CD14-positive monocyte (primary cell): ENCODE results near the gene DGCR6L. TPM values are rescaled to one million over a fixed set of nuclear protein-coding genes. Genes with fewer than 3 reads are reported as not detected.

Source experiments
- DNase-seq, 3 donors: peaks; one replicate each; pipeline ENCODE4 v3.0.0-alpha.2; 2011 to 2022
- H2AFZ ChIP-seq: 2 replicates; pipeline ENCODE4 v1.6.0; 2012; ENCODE audit warnings: mild to moderate bottlenecking, low read depth, low read length, inconsistent platforms; ENCODE audit not compliant: insufficient read depth, poor library complexity, severe bottlenecking
- H3K27ac ChIP-seq, 2 donors: 1 replicate in 1 of 2; 2 replicates in 1 of 2; pipeline ENCODE4 v1.5.1; 2012 to 2013; ENCODE audit warnings: low read length in 2 of 2, control low read depth in 1 of 2, inconsistent platforms in 1 of 2, low read depth in 1 of 2, mild to moderate bottlenecking in 1 of 2
- H3K27me3 ChIP-seq, 2 donors: one replicate each; pipeline versions ENCODE4 v1.6.0 to v1.6.1; 2011 to 2013; ENCODE audit warnings: low read length in 2 of 2; ENCODE audit not compliant: control insufficient read depth in 2 of 2, insufficient read depth in 2 of 2
- H3K36me3 ChIP-seq, 2 donors: replicated peaks in 1 of 2; 1 replicate in 1 of 2; 2 replicates in 1 of 2; pipeline versions ENCODE4 v1.5.1 to v1.6.1; 2012 to 2013; ENCODE audit warnings: low read length in 2 of 2, control low read depth in 1 of 2, inconsistent platforms in 1 of 2, mild to moderate bottlenecking in 1 of 2; ENCODE audit not compliant: insufficient read depth in 2 of 2, control insufficient read depth in 1 of 2
- H3K4me1 ChIP-seq, 2 donors: 1 replicate in 1 of 2; 2 replicates in 1 of 2; pipeline versions ENCODE4 v1.5.1 to v1.6.1; 2012 to 2013; ENCODE audit warnings: low read length in 2 of 2, control low read depth in 1 of 2, inconsistent platforms in 1 of 2, mild to moderate bottlenecking in 1 of 2, moderate library complexity in 1 of 2; ENCODE audit not compliant: insufficient read depth in 2 of 2, control insufficient read depth in 1 of 2
- H3K4me2 ChIP-seq: replicated peaks from 2 replicates; pipeline ENCODE3; 2012; ENCODE audit warnings: low read length, moderate library complexity, mild to moderate bottlenecking; ENCODE audit not compliant: poor library complexity, severe bottlenecking; ENCODE audit errors: extremely low read depth
- H3K4me3 ChIP-seq, 3 experiments: fragments of 200-600 bp in 1 of 3; sonication (generic) in 1 of 3; replicated peaks in 1 of 3; 1 replicate in 2 of 3; 2 replicates in 1 of 3; pipeline ENCODE4 v1.5.1; 2011 to 2013; ENCODE audit warnings: low read length in 3 of 3, mild to moderate bottlenecking in 3 of 3, control low read depth in 2 of 3, low read depth in 2 of 3, inconsistent platforms in 1 of 3, moderate library complexity in 1 of 3
- H3K79me2 ChIP-seq: 2 replicates; pipeline ENCODE4 v1.6.0; 2012; ENCODE audit warnings: mild to moderate bottlenecking, control low read depth, inconsistent platforms, low read length, moderate library complexity; ENCODE audit not compliant: insufficient read depth
- H3K9ac ChIP-seq: 2 replicates; pipeline ENCODE4 v1.6.0; 2017; ENCODE audit warnings: low read length, mild to moderate bottlenecking; ENCODE audit not compliant: insufficient read depth, poor library complexity, severe bottlenecking
- H3K9me3 ChIP-seq, 2 donors: replicated peaks in 1 of 2; 1 replicate in 1 of 2; 2 replicates in 1 of 2; pipeline versions ENCODE4 v1.5.1 to v1.6.1; 2012 to 2013; ENCODE audit warnings: low read length in 2 of 2, control low read depth in 1 of 2; ENCODE audit not compliant: control insufficient read depth in 1 of 2, insufficient read depth in 1 of 2
- H4K20me1 ChIP-seq: 2 replicates; pipeline ENCODE4 v1.6.0; 2012; ENCODE audit warnings: mild to moderate bottlenecking, low read length, control low read depth, moderate library complexity; ENCODE audit not compliant: insufficient read depth
- H3K27ac Mint-ChIP-seq, 7 donors: one replicate each; pipeline ENCODE4 v1.8.0; 2020; ENCODE audit warnings: mild to moderate bottlenecking in 7 of 7, mixed read lengths in 7 of 7, moderate library complexity in 6 of 7, inconsistent platforms in 2 of 7
- H3K27me3 Mint-ChIP-seq, 3 donors: one replicate each; pipeline ENCODE4 v1.8.0; 2021 to 2022; ENCODE audit warnings: low read depth in 3 of 3, mild to moderate bottlenecking in 3 of 3, mixed read lengths in 3 of 3, moderate library complexity in 3 of 3, inconsistent platforms in 1 of 3
- H3K36me3 Mint-ChIP-seq, 2 donors: one replicate each; pipeline ENCODE4 v1.8.0; 2020; ENCODE audit warnings: mixed read lengths in 2 of 2, inconsistent platforms in 1 of 2, mild to moderate bottlenecking in 1 of 2
- H3K4me1 Mint-ChIP-seq: one replicate; pipeline ENCODE4 v1.8.0; 2020; ENCODE audit warnings: mild to moderate bottlenecking, mixed read lengths
- H3K4me3 Mint-ChIP-seq, 2 donors: one replicate each; pipeline ENCODE4 v1.8.0; 2020; ENCODE audit warnings: mild to moderate bottlenecking in 2 of 2, mixed read lengths in 2 of 2, moderate library complexity in 1 of 2
- H3K9me3 Mint-ChIP-seq, 7 donors: one replicate each; pipeline ENCODE4 v1.8.0; 2020 to 2022; ENCODE audit warnings: mixed read lengths in 7 of 7, mild to moderate bottlenecking in 6 of 7, moderate library complexity in 6 of 7, inconsistent platforms in 2 of 7
- CTCF ChIP-seq: fragments of 200-600 bp; IDR thresholded peaks from one replicate; pipeline ENCODE4 v1.8.0; 2022; ENCODE audit warnings: antibody characterized with exemption, mild to moderate bottlenecking
- WGBS: methylation state at CpG from one replicate; pipeline ENCODE4 v1.1.5; 2013; ENCODE audit warnings: missing lambda C conversion rate; ENCODE audit not compliant: insufficient coverage; 5-methylcytosine and 5-hydroxymethylcytosine counted together
- intact Hi-C, 2 donors: fragments of 100-400 bp; cut with micrococcal nuclease; formaldehyde crosslinking; loops; one replicate each; pipeline versions ENCODE4 v1.15.0 to v1.15.1; 2023
- polyA plus RNA-seq, 3 donors: library from polyadenylated mRNA; depleted of rRNA in 1 of 3; unstranded in 2 of 3; stranded (reverse) in 1 of 3; fragments of 300-500 nt in 2 of 3; fragments of >200 nt in 1 of 3; fragmentation: Illumina TruSeq in 2 of 3; gene quantifications; 1 replicate in 2 of 3; 2 replicates in 1 of 3; pipeline ENCODE4 v1.2.3, GENCODE V29; 2012 to 2021

The DGCR6L gene
- polyA plus RNA-seq, 3 donors = 33.0 to 62.8 (median 56.3) TPM

- Histone ChIP-seq H4K20me1 (no peaks in the 10 kb centered on the region), H3K4me3 (no peak overlapping the region), H3K79me2 (no peaks in the 10 kb centered on the region), H3K9ac (no peak overlapping the region), H3K4me1 (no peaks in the 10 kb centered on the region), H3K27me3 (no peaks in the 10 kb centered on the region), H3K4me2 (no peak overlapping the region), H3K36me3 (no peaks in the 10 kb centered on the region), H3K9me3 (no peaks in the 10 kb centered on the region), H3K27ac (no peak overlapping the region), H2AFZ (no peak overlapping the region)
- DNase-seq = no peak
- Mint-ChIP-seq H3K9me3 (no peaks in the 10 kb centered on the region), H3K27ac (no peak overlapping the region), H3K36me3 (no peaks in the 10 kb centered on the region), H3K27me3 (peaks cover 0 to 2% (median 0%) of the 10 kb centered on the region in 3 donors), H3K4me3 (no peak overlapping the region), H3K4me1 (peaks cover 2% of the 10 kb centered on the region)
- no peak for TF ChIP-seq CTCF
- WGBS = 93% methylated on average over 12 of the region's 13 CpGs
- intact Hi-C loops = loop anchor here (2.0 to 10.0 kb wide), 2 partner anchors 128 to 310 kb away; no protein-coding TSS in a partner anchor
These were observed 35.3 kb downstream of the DGCR6L start for GRCh38 chr22:20284471-20285086.

- Histone ChIP-seq H3K27me3 (no peaks in the 10 kb centered on the region), H3K79me2 (no peaks in the 10 kb centered on the region), H3K4me3 (no peak overlapping the region), H3K9me3 (no peaks in the 10 kb centered on the region), H3K9ac (no peak overlapping the region), H2AFZ (no peak overlapping the region), H3K27ac (no peak overlapping the region), H3K4me1 (no peaks in the 10 kb centered on the region), H3K4me2 (no peak overlapping the region), H4K20me1 (no peaks in the 10 kb centered on the region), H3K36me3 (no peaks in the 10 kb centered on the region)
- 93% methylated on average over 3 of the region's 5 CpGs for WGBS
- DNase-seq = no peak
- TF ChIP-seq CTCF = no peak
- H3K27me3 Mint-ChIP-seq = peaks cover 0 to 2% (median 0%) of the 10 kb centered on the region in 3 donors
- H3K4me1 Mint-ChIP-seq = peaks cover 2% of the 10 kb centered on the region
- H3K9me3 Mint-ChIP-seq = no peaks in the 10 kb centered on the region
- no peak overlapping the region for H3K27ac Mint-ChIP-seq
- intact Hi-C loops = loop anchor here (2.0 to 10.0 kb wide), 2 partner anchors 127 to 309 kb away; no protein-coding TSS in a partner anchor
- H3K4me3 Mint-ChIP-seq = no peak overlapping the region
- H3K36me3 Mint-ChIP-seq = no peaks in the 10 kb centered on the region
These were observed 36.2 kb downstream of the DGCR6L start for GRCh38 chr22:20283674-20284066.
